Retinal pigment epithelial cell (primary cell): Measurements from ENCODE around the gene NQO1.

Experiments used
- DNase-seq: peaks from one replicate; pipeline ENCODE4 v3.0.0-alpha.2; 2010; ENCODE audit warnings: low read depth
- H3K4me3 ChIP-seq: 2 replicates; pipeline ENCODE4 v1.5.1; 2011; ENCODE audit warnings: mild to moderate bottlenecking, low read length, control low read depth, moderate library complexity
- TF ChIP-seq, protein P1 (sequence below): conservative IDR thresholded peaks from 2 replicates; pipeline ENCODE4 v1.5.1; 2011; ENCODE audit warnings: low read depth, low read length, control low read depth, inconsistent platforms

NQO1 gene

DNA sequence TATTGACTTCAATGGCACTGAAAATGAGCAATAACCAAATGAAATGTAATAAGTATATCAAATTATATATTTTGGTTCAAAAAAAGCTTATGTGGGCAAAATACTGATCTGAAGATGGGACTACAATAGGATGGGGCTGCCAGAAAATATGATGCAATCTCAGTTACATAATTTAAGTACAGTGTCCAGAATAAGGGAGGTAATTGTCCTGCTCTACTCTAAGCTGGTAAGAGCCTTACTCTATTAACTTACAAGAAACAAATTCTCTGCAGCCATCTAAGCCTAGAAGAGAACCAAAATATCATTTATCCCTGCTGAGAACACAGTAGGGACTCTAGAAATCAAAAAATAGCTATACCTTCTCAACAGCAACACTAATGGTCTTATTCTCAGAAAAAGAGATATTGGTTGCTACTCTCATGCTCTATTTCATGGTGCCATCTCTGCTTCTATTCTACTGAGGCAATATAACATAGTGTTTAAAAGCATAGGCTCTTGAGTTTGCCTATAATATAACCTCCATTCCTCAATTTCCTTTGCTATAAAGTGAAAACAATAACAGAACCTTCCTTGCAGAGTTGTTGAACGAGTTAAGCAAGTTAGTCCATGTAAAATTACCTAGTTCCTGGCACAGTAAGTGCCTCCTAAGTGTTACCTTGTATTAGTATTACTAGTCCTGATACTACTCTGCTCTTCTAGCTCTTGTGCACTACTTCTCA lies 19.9 kb downstream of the NQO1 start:
- TF ChIP-seq, protein P1, sequence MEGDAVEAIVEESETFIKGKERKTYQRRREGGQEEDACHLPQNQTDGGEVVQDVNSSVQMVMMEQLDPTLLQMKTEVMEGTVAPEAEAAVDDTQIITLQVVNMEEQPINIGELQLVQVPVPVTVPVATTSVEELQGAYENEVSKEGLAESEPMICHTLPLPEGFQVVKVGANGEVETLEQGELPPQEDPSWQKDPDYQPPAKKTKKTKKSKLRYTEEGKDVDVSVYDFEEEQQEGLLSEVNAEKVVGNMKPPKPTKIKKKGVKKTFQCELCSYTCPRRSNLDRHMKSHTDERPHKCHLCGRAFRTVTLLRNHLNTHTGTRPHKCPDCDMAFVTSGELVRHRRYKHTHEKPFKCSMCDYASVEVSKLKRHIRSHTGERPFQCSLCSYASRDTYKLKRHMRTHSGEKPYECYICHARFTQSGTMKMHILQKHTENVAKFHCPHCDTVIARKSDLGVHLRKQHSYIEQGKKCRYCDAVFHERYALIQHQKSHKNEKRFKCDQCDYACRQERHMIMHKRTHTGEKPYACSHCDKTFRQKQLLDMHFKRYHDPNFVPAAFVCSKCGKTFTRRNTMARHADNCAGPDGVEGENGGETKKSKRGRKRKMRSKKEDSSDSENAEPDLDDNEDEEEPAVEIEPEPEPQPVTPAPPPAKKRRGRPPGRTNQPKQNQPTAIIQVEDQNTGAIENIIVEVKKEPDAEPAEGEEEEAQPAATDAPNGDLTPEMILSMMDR: no peak
- no peak overlapping the region for H3K4me3 ChIP-seq
- DNase-seq: no peak

DNA sequence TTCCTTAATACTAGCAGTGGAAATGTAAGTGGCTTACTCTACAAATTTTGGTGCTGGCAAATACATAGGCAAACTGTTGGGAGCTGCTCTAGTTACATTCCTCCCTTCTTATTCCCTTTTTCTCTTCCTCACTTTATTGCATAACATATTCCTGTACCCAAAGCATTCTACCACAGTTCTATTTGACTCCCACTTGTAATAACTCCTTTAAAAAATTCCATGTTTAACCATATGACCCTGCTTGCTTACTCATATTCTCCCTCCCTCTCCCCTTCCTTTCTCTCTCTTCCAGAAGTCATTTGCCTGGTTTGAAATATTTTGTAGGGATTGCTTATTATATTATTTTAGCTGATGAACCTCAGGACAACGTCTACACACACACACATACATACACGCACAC lies 22.7 kb downstream of the NQO1 start:
- no peak for DNase-seq
- H3K4me3 ChIP-seq: no peak overlapping the region
- TF ChIP-seq, protein P1: no peak

DNA sequence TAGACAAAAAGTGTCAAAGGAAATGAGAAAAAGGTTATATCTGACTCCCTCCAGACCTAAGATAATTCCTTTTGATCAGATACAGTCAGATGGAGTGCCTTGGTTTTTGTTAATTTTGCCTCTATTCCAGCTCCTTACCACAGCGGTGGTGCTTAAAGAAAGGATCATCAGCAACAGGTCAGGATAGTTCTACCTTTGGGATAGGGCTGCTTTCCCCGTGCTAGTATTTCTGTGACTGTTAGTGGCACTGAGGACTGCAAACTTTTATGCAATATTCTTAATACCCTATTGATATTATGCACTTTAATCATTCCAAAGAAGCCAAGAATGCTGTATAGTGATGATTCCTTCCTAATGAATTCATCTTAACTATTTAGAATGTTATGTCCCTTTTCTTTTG lies 24.5 kb downstream of the NQO1 start:
- DNase-seq: no peak
- TF ChIP-seq, protein P1: no peak
- no peak overlapping the region for H3K4me3 ChIP-seq

DNA sequence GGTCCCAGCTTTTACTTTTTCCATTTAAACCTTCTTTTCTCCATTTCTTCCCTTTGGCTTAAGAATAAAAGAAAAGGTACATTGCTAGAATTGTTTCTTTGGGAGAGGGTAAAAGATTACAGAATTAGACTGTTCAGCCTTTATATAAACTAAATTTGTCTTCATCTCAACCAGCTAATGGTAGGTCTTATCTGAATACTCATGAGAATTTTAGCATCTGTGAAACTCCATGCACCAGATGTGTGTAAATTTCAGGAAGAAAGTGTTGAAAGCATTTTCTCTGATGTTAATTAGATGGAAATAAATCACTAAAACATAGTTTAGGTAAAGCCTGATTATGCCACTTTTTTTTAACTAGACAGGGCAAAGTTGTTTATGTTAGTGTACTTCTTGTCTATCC lies 24.9 kb downstream of the NQO1 start:
- DNase-seq: no peak
- no peak overlapping the region for H3K4me3 ChIP-seq
- TF ChIP-seq, protein P1: no peak

DNA sequence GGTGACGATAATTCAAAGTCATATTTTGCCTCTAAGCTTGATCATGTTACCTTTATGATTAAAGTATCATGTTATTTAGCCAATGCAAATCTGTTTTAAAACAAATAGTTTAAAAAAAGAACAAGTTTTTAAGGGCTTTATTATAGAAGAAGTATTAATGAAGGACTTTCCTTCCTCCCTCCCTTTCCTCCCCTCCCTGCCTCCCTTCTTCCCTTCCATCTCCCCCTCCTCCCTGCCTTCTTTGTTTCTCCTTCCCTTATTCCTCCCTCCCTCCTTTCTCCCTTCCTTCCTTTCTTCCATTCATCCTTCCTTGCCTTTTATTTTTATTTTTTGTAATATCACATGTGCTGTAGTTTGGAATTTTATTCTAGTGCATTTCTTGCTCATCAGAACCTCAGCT lies 26.4 kb downstream of the NQO1 start:
- DNase-seq: no peak
- TF ChIP-seq, protein P1: no peak
- no peak overlapping the region for H3K4me3 ChIP-seq

DNA sequence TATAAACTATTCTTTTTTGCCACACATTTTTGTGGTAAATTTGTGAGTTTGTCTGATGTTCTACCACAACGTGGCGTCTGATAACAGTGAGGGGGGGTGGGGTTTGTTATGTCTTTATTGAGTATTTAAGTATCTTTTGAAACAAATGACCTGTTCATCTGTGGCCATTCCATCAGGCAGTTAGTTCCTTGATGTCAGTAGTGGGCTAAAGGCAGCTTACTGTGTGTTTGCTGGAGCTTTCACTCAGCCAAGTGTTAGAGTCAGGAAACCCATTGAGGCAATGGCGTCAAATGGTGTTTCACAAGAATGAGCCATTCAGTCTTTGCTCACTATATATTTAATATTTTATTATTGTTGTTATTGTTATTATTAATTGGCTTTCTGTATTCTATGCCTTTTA lies 28.0 kb downstream of the NQO1 start:
- no peak for DNase-seq
- TF ChIP-seq, protein P1: no peak
- no peak overlapping the region for H3K4me3 ChIP-seq

DNA sequence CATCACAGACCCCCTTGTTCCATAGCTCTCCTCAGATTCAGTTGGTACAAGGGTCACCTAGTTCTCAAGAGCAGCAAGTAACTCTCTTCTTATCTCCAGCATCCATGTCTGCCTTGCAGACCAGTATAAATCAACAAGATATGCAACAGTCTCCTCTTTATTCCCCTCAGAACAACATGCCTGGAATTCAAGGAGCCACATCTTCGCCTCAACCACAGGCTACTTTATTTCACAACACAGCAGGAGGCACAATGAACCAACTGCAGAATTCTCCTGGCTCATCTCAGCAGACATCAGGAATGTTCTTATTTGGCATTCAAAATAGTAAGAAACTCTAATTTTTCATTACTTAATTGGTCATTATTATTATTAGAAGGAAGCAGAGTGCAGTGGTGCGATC lies 32.4 kb downstream of the NQO1 start:
- H3K4me3 ChIP-seq: no peak overlapping the region
- DNase-seq: no peak
- TF ChIP-seq, protein P1: no peak
